Measurements from ENCODE around the gene HAL. TPM values are rescaled to one million over a fixed set of nuclear protein-coding genes. Genes with fewer than 3 reads are reported as not detected.

Gene HAL
- total and polyA plus RNA-seq, 2 of the 13 experiments (the other 11 are each of a cell fraction or from before 2014, with no cell fraction given), result 0.89 to 37.8 TPM

GRCh38 chr12:95972832-95973456 is 23.2 kb downstream of the HAL start (continued):
- TF ChIP-seq HNF4A (CRISPR knock-in tag; IDR thresholded peaks at IDR 0.05), result no peak
- no peak for TF ChIP-seq NR1H2 (CRISPR knock-in tag; IDR thresholded peaks at IDR 0.05; ENCODE audit: borderline replicate concordance, low read depth)
- TF ChIP-seq ZNF317 (CRISPR knock-in tag; IDR thresholded peaks at IDR 0.05), result 0 out of 2 replicates have a peak, but pooled peaks have one; percentile 26
- no peak for TF ChIP-seq IKZF5 (CRISPR knock-in tag; IDR thresholded peaks at IDR 0.05)
- TF ChIP-seq CENPX (CRISPR knock-in tag; IDR thresholded peaks at IDR 0.05), result no peak
- no peak for TF ChIP-seq ZNF639 (CRISPR knock-in tag; conservative IDR thresholded peaks at IDR 0.05)
- no peak for TF ChIP-seq ZBTB39 (CRISPR knock-in tag; IDR thresholded peaks at IDR 0.05)
- no peak for TF ChIP-seq NONO (IDR thresholded peaks at IDR 0.05)
- TF ChIP-seq NONO (CRISPR knock-in tag; conservative IDR thresholded peaks at IDR 0.05), result no peak
- peak; percentile 53; the same call in 1 of the 2 replicates for TF ChIP-seq CEBPB (IDR thresholded peaks at IDR 0.05; ENCODE audit: borderline replicate concordance, low read depth, low read length)
- TF ChIP-seq MAFG (CRISPR knock-in tag; IDR thresholded peaks at IDR 0.05), result peak; percentile 31; the same call in 1 of the 2 replicates
- no peak for TF ChIP-seq ZNF414 (CRISPR knock-in tag; IDR thresholded peaks at IDR 0.05)
- TF ChIP-seq LCORL (IDR thresholded peaks at IDR 0.05), result no peak
- no peak for TF ChIP-seq LCORL (CRISPR knock-in tag; IDR thresholded peaks at IDR 0.05)
- TF ChIP-seq BRF2 (CRISPR knock-in tag; IDR thresholded peaks at IDR 0.05), result no peak
- TF ChIP-seq ZNF720 (CRISPR knock-in tag; IDR thresholded peaks at IDR 0.05), result no peak
- TF ChIP-seq HMGXB3 (CRISPR knock-in tag; IDR thresholded peaks at IDR 0.05; ENCODE audit: borderline replicate concordance), result no peak
- TF ChIP-seq MAFK (conservative IDR thresholded peaks at IDR 0.05 in 1 of 2, IDR thresholded peaks at IDR 0.05 in 1 of 2; ENCODE audit: low read length in 2 of 2), result peak; percentile 84 to 88
- TF ChIP-seq ZNF441 (CRISPR knock-in tag; IDR thresholded peaks at IDR 0.05; ENCODE audit: borderline replicate concordance), result no peak
